ENCODE data around the gene KCNJ4.

KCNJ4 gene

GRCh38 chr22:38451864-38452263 lies 3.1 kb downstream of the KCNJ4 start:
- no peak for DNase-seq

DNA sequence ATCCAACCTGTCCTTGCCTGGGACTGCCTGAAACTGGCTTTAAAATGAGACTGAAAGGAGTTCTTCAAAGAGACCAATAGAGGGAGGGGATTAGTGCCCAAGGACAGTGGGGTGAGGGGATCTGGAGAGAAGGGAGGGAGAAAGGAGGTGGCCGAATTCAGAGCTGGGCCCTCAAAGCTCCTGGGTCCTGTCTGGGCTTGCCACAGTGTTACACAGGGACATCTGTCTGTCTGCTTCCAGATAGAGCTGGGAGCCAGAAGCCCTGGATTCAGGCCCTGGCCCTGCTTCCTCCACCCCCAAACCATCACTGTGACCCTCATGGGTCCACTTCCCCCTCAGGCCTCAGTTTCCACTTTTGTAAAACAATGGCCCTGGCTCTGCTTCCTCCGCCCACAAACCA lies 3.6 kb downstream of the KCNJ4 start:
- DNase-seq: no peak

GRCh38 chr22:38450234-38450797 lies 4.7 kb downstream of the KCNJ4 start:
- no peak for DNase-seq

GRCh38 chr22:38449776-38450175 lies 5.2 kb downstream of the KCNJ4 start:
- DNase-seq: no peak

DNA sequence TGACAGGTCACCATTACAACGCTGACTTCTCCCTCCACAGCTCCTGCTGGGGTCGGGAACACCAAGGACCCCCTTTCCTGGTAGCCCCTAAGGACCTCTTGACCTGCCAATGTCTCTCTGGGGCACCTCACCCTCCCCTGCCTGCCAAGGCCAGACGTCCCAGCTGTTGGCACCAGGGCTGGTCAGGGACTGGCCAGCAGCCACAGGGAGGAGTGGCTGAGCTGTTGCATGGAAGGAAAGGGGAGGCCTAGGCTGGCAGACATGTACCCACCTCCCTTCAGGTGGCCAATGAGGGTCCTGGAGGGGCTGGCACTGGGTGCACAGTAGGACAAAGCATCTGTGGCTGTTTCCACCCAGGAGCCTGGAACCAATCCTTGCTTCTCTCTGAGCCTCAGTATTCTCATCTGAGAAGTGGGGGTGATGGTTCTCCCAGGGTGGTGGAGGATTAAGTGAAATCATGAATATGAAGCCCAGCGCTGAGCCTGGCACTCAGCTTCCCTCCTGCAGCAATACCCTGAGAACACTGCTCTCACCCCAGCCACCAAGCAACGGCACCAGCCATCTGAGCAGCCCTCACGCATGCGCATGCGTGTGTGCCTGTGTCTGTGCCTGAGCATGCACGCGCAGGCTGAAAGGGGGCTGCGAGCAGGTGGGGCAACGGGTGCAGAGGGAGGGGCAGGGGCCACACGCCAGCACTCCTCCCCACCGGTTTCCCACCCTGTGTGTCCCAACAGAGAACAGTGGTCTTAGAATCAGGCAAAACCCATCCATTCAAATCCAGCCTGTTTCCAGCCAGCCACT lies 5.9 kb downstream of the KCNJ4 start:
- no peak for DNase-seq

- DNase-seq: no peak
Measured at GRCh38 chr22:38446018-38446601, 8.9 kb downstream of the KCNJ4 start.

- no peak for DNase-seq
Measured at GRCh38 chr22:38444783-38445182, 10.2 kb downstream of the KCNJ4 start.

- no peak for DNase-seq
Measured at GRCh38 chr22:38443628-38444521, 11.1 kb downstream of the KCNJ4 start.

DNA sequence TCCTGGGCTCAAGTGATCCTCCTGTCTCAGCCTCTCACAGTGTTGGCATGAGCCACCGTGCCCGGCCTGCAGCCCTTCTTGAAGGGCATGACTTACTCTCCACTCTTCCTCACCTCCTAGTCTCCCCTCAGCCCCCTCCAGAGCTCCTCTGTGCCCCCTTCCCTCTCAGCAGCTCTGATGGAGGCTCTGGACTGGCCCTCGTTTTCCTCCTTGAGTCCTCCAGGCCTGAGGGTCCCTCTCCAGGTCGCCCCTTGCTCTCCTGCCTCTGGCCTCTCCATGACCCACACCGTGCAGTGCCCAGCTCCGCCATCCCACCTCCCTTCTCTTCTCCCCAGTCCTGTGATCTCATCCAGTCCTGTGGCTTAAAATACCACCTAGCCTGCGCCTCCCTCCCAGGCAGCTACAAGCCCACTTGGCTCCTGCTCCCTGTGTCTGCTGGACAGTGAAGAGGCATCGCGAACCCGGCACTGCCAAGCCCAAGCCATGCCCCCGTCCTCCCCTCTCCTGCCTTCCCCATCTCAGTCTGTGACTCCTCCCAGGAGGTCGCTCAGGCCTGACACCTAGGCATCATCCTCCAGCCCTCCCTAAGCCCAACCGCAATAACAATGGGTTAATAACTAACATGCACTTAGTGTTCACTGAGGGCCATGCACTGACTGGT lies 11.9 kb downstream of the KCNJ4 start:
- DNase-seq: no peak

DNA sequence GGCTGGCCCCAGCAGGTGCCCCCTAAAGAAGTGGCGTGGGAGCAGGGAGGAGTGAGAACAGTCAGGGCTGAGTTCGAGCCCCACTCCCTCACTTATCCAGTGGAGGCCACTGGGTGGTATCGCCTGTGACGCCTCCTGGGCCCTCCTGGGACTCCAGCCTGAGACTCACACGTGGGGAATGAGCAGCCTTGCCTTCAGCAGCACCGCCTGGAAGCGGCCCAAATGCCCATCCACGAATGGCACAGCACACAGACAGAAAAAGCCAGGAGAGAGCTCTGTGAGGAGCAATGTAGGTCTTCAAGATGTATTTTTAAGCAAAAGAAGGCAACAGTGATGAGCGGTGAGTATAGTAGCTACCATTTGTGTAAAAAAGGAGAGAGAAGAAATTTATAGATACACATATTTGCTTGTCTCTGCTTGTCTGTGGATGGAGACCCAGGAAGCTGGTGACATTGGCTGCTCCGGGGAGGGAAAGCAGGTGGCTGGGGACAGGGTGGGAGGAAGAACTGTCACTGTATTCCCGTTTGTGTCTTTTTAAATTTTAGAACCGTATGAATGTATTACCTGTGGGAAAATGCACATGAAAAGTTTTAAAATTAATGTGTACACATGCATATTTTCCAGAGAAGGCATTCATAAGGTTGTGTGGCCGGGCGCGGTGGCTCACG lies 13.2 kb downstream of the KCNJ4 start:
- DNase-seq: no peak

- no peak for DNase-seq
Measured at GRCh38 chr22:38440747-38441350, 14.2 kb downstream of the KCNJ4 start.

GRCh38 chr22:38437416-38437815 lies 17.6 kb downstream of the KCNJ4 start:
- no peak for DNase-seq

- no peak for DNase-seq
Measured at GRCh38 chr22:38436629-38437395, 18.2 kb downstream of the KCNJ4 start.

- DNase-seq: no peak
Measured at GRCh38 chr22:38435965-38436364, 19.0 kb downstream of the KCNJ4 start.

GRCh38 chr22:38435010-38435409 lies 20.0 kb downstream of the KCNJ4 start:
- no peak for DNase-seq

DNA sequence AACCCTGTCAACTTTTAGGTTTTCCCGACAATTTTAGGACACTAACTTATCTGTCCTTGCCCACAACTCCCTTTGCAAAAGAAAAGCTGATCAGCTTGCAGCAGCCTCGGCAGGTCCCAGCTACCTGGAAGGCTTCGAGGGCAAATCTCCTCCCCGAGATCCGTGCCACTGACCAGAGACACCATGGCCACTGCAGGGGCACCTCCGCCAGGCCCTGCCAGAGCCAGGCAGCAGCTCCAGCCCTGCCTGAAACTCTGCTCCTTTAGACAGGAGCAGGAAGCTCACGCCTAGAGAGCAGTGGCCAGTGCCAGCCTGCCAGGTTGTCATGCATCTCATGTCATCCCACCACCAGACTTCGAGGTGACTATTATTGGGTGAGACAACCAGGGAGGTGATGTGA lies 21.1 kb downstream of the KCNJ4 start:
- DNase-seq: no peak

GRCh38 chr22:38432264-38432663 lies 22.7 kb downstream of the KCNJ4 start:
- DNase-seq: no peak

GRCh38 chr22:38431266-38432010 lies 23.6 kb downstream of the KCNJ4 start:
- DNase-seq: no peak

DNA sequence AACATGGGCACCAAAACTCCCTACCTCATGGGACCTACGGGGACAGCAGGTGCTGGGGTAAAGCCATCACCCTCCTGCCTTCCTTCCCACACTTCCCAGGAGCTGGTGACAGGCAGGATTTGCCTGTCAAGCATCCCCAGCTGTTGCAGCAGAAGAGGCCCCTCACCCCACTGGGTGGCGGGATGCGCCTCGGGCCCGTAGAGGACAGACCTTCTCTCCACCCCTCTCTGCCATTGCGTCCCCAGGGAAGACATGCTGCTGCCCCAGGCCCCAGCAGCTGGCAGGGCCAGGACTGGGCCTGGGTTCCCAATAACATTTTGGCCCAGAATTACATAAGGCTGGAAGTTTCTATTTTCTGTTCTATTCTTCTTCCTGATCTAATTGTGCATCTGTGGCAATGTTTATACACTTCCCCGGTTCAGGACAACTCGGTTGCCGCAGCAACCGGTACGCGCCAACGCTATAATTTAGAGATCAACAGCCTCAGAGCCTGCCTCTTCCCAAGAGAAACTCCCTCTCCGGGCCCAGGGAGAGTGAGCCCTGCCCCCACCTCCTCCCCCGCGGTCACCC lies 25.4 kb downstream of the KCNJ4 start:
- no peak for DNase-seq

GRCh38 chr22:38428714-38429113 lies 26.3 kb downstream of the KCNJ4 start:
- DNase-seq: no peak
